Esophagus squamous epithelium (tissue), 4 donors: ENCODE results near the gene DCUN1D2.

Experiments
- CTCF ChIP-seq, 6 experiments: fragments of 450-650 bp in 4 of 6; fragments of 200-600 bp in 2 of 6; sonication (generic) in 2 of 6; IDR thresholded peaks; one replicate each; pipeline ENCODE4 v1.5.1; 2016 to 2019; ENCODE audit warnings: antibody characterized with exemption in 6 of 6, mild to moderate bottlenecking in 4 of 6, moderate library complexity in 4 of 6
- POLR2A ChIP-seq, 4 donors: fragments of 450-650 bp; IDR thresholded peaks; one replicate each; pipeline ENCODE4 v1.6.1; 2017; ENCODE audit warnings: antibody characterized with exemption in 4 of 4, mild to moderate bottlenecking in 4 of 4, moderate library complexity in 3 of 4

- TF ChIP-seq CTCF (IDR thresholded peaks at IDR 0.05) (no peak), POLR2A (IDR thresholded peaks at IDR 0.05) (no peak)
These were observed 27.7 kb upstream of the DCUN1D2 start for GRCh38 chr13:113518076-113518803.
